ENCODE measurements around the gene OLIG2.

The OLIG2 gene

GRCh38 chr21:33019885-33020557, 5.7 kb upstream of the OLIG2 start:
- DNase-seq (ENCODE audit: low spot score): no peak

GRCh38 chr21:33020558-33021100, 5.1 kb upstream of the OLIG2 start:
- no peak for DNase-seq (ENCODE audit: low spot score)

GRCh38 chr21:33021150-33021549, 4.6 kb upstream of the OLIG2 start:
- no peak for DNase-seq (ENCODE audit: low spot score)

GRCh38 chr21:33021667-33022066, 4.1 kb upstream of the OLIG2 start:
- no peak for DNase-seq (ENCODE audit: low spot score)

GRCh38 chr21:33022489-33022827, 3.3 kb upstream of the OLIG2 start:
- DNase-seq (ENCODE audit: low spot score): no peak

- DNase-seq (ENCODE audit: low spot score): no peak
Measured at GRCh38 chr21:33022828-33023573, 2.7 kb upstream of the OLIG2 start.

- DNase-seq (ENCODE audit: low spot score): no peak
Measured at GRCh38 chr21:33023574-33024200, 2.0 kb upstream of the OLIG2 start.

- no peak for DNase-seq (ENCODE audit: low spot score)
Measured at GRCh38 chr21:33024201-33025103, 1.3 kb upstream of the OLIG2 start.

- DNase-seq (ENCODE audit: low spot score): no peak
Measured at GRCh38 chr21:33025106-33025488, 638 bp upstream of the OLIG2 start.

- no peak for DNase-seq (ENCODE audit: low spot score)
Measured at GRCh38 chr21:33026443-33026858, 716 bp downstream of the OLIG2 start.

- no peak for DNase-seq (ENCODE audit: low spot score)
Measured at GRCh38 chr21:33026878-33027400, 1.2 kb downstream of the OLIG2 start.

- DNase-seq (ENCODE audit: low spot score): no peak
Measured at GRCh38 chr21:33027401-33028286, 1.9 kb downstream of the OLIG2 start.

GRCh38 chr21:33028287-33028670, 2.5 kb downstream of the OLIG2 start:
- DNase-seq (ENCODE audit: low spot score): no peak

- DNase-seq (ENCODE audit: low spot score): no peak
Measured at GRCh38 chr21:33028773-33029384, 3.1 kb downstream of the OLIG2 start.

GRCh38 chr21:33029385-33029921, 3.7 kb downstream of the OLIG2 start:
- no peak for DNase-seq (ENCODE audit: low spot score)

- DNase-seq (ENCODE audit: low spot score): no peak
Measured at GRCh38 chr21:33029975-33030461, 4.3 kb downstream of the OLIG2 start.

- DNase-seq (ENCODE audit: low spot score): no peak
Measured at GRCh38 chr21:33030633-33031032, 4.9 kb downstream of the OLIG2 start.

GRCh38 chr21:33031152-33031911, 5.6 kb downstream of the OLIG2 start:
- DNase-seq (ENCODE audit: low spot score): no peak

GRCh38 chr21:33032434-33033047, 6.8 kb downstream of the OLIG2 start:
- no peak for DNase-seq (ENCODE audit: low spot score)

Measured in HuH-7 (cell line).